ENCODE measurements around the gene FBL.
A peak's percentile ranks its signal among the peaks of the same experiment; 100 is the strongest.
"Not testable (repeated sequence)": the region's sequence is repeated elsewhere in the genome, so short reads cannot be mapped to it uniquely, and the experiment has no call there.

Gene FBL

DNA sequence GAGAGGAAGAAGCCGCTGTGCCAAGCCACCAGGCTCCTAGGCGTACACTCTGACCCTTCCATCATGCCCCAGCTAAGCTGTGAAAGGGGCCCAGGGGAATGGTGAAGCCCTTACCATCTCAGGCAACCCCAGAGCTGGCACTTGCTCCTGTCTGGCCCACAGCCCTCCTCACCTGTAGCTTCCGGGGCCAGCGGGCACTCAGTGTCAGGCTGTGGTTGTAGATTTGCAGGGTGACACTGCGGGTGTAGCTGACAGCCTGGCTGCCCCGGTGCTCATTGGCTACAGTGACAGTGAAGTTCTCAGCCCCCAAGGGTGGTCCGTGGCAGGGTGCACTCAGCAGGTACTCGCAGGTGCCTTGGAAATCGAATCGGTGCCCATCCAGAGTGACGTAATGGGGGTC is 30.3 kb upstream of the FBL start:
- not testable (repeated sequence) for DNase-seq (ENCODE audit: low spot score)

DNA sequence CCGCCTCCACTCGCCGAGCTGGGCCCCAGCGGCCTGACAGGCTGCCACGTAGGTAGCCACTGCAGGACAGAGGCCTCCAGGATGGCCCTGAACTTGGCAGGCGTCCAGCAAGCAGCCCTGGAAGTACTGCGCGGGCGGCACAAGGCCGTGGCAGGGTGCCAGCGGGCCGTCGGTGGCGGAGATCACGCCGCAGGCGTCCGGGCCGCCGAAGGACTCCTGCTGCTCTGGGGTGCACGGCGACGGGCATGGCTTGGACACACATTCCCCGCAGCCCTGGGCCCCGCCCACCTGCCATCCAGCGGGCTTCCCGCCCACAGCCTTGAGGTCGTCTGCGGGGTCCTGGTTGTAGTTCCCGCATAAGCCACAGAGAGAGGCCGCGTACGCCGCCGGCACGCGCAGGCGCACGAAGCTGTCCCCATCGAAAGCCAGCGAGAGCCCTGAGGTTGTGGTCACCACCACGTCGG is 29.3 kb upstream of the FBL start:
- not testable (repeated sequence) for DNase-seq (ENCODE audit: low spot score)

DNA sequence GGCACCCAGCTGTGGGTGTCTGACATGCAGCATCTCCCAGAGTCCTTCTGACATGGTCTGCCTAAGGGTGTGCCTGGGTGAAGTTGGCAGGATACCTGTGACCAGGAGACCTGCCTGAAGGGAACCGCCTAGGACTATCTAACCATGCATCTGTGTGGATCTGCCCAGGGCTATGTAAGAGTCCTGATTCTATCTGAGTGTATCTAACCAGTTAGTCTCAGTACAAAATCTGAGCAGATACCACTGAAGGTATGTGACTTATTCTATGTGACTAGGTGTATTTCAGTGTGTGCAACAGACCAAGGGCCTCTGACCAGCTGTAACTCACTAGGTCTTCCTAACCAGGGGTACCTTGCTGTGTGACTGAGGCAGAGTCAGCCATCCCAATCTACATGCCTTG is 28.2 kb upstream of the FBL start:
- no peak for DNase-seq (ENCODE audit: low spot score)

DNA sequence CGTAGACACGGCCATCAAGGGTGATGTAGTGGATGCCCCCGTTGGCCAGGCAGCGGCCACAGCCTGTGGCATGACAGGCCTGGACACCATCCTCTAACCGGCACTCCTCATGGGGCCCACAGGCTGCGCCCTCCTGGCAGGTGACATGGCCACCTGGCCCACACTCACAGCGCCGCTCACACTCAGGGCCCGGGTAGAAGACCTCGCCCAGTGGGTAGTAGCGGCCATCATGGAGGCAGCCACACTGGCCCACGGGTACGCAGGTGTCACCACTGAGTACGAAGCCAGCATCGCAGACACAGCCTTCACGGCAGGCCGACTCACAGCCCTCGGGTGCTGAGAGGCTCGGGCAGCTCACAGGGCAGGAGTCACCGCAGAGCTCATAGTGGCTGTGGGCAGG is 27.2 kb upstream of the FBL start:
- no peak for DNase-seq (ENCODE audit: low spot score)

DNA sequence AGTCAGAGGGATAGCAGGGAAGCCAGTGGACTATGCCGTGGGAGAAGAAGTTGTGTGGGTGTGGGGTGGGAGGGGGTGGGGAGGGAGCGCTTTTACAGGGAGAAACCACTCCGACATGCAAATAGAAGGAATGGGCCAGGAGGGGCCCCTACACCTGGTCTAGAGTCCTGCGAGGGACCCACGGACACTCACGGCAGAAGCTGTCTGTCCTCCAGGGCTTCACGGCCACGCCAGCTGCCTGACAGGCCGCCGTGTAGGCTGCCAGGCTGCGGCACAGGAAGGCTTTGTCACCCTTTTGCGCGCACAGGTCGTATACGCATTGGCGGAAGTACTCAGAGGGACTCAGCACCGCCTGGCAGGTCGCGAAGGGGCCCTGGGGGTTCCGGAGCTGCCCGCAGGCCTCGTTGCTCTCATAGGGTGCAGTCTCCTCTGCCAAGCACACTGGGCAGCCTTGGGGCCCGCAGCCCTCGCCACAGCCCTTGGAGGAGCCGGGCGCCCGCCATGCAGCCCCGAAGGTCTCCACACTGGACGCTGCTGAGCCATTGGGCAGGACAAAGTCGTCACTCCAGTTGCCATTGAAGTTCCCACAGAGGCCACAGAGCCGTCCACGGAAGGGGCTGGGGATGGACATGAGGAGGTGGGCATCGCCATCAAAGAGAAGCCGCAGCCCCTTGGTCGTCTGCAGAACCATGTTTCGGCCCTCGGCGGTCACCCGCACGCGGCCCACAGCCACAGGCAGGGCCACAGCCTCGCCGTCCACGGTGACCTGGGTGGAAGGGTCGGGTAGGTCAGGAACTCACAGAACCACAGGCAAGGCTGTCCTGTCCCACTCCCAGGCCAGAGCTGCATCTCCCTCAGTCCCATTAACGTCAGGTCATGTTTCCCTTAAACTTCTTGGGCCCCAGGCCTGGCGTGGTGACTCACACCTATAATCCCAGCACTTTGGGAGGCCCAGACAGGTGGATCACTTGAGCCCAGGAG is 26.0 kb upstream of the FBL start:
- DNase-seq (ENCODE audit: low spot score), result no peak

DNA sequence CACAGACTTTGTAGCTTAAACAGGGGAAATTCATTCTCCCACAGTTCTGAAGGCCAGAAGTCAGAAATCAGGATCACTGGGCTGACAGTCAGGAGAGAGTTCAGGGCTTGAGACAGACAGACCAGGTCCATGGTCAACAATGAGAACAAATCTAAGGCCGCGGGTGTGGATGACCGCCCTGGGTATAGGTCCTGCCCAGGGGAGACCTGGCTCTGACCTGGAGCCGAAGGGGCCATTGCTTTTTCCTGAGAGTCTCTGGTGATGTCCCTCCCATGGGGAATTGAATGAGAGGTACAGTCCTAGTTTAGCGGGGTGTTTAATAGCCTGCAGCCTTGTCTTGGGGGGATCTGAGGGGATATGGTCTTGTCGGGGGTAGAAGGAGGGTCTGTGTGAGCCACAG is 25.2 kb upstream of the FBL start:
- DNase-seq (ENCODE audit: low spot score), result no peak

DNA sequence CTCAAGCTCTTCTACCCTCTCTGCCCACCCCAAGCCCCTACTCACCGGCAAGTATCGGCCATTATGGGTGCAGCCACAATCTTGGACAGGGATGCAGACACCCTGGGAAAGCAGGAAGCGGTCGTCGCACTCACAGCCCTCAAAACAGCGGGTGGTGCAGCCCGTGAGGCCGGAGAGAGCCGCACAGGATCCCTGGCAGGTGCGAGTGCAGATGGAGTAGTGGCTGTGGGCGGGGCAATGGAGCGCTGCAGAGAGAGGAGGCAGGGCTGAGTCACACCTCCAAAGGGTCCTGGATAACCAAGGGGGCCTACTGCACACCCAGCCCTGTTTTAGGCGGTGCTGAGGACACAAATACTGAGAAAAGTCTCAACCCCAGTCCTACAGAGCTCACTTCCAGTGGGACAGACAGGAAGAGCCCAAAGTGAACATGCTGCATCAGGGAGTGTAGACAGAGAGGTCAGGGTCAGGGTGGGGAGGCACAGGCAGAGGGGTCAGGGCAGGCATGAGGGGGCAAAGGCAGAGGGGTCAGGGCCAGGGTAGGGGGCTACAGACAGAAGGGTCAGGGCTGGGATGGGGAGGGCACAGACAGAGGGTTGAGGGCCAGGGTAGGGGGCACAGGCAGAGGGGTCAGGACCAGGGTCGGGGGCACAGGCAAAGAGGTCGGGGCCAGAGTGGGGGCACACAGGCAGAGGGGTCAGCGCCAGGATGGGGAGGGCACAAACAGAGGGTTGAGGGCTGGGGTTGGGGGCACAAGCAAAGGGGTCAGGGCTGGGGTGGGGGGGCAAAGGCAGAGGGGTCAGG is 24.2 kb upstream of the FBL start:
- DNase-seq (ENCODE audit: low spot score), result no peak

DNA sequence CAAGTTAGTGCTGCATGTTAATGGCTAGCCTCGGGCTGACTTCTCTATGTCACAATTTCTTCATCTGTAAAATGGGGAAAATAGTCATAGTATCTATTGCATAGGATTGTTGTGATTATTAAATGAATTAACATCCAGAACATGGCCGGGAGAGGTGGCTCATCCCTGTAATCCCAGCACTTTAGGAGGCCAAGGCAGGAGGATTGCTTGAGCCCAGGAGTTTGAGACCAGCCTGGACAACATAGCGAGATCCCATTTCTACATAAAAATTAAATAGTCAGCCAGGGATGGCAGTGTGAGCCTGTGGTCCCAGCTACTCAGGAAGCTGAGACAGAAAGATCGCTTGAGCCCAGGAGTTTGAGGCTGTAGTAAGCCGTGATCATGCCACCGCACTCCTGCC is 21.8 kb upstream of the FBL start:
- no peak for DNase-seq (ENCODE audit: low spot score)

DNA sequence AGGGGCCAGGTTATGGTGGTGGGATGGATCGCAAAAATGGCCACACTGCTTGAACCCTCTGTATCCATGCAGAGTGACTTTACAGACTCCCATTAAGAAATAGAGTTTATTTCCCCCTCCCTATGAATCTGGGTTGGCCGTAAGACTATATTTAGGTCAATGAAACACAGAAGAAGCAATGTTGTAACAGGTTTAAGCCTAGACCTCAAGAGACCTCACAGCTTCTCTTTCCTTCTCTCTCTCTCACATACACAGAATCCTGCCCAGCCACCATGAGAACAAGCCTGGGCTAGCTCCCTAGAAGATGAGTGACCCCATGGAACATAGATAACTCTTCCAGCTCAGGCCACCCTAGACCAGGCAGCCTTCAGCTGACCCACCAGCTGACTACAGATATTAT is 21.0 kb upstream of the FBL start:
- DNase-seq (ENCODE audit: low spot score), result no peak

DNA sequence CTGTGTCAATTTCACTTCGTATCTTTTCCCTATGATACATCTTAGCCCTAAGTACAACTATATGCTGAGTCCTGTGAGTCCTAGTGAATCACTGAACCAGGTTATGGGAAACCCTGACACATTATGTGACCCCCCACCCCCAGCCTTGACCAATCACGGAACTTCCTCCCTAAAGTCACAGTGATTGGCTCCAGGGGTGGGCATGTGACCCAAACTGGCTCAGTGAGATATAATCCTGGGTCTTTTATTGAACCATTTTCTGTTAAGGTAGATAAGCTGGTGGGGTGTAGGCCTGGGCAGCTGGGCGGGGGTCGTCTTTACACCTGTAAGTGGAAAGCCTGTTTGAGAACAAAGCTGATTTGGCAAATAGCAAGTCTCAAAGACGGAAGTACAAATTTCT is 19.8 kb upstream of the FBL start:
- DNase-seq (ENCODE audit: low spot score), result no peak

DNA sequence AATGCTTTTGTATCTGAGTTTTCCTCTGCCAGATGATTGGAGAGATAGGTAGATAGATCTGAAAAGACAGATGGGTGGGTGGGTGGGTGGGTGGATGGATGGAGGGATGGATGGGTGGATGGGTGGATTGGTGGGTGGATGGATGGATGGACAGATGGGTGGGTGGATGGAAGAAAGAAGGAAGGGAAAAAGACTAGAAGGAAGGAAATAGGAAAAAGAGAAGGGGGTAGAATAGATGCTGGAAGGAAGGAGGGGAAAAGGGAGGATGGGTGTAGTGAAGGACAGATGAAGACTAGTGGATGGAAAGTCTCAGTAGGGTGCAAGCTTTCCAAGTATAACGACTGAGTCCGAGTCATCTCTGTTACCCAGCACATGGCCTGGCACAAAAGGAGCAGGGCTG is 19.0 kb upstream of the FBL start:
- no peak for DNase-seq (ENCODE audit: low spot score)

DNA sequence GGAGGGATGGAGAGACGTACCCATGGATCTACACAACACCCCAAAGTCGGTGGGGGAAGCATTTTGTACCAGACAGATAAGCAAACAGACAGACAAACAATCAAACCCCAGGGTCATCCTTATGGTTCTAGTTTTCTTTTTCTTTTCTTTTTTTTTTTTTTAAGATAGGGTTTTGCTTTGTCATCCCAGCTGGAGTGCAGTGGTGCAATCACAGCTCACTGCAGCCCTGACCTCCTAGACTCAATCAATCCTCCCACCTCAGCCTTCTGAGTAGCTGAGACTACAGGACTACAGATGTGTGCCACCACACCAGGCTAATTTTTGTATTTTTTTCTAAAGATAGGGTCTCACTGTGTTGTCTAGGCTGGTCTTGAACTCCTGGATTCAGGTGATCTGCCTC is 17.9 kb upstream of the FBL start:
- no peak for DNase-seq (ENCODE audit: low spot score)

DNA sequence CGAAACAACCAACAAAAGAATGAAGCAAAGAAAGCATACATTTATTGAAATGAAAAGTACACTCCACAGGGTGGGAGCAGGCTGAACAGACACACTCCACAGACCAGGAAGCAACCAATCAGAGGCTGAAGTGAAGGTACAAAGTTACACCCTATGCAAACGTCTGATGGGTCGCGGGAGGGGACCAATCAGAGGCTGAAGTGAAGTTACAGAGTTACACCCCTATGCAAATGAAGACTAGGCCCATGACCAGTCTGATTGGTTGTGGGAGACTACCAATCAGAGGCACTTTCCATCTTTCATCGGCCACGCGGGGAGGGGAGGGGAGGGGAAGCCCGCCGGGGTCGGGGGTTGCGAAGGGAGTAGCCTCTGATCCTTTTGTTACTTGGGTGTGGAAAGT is 12.4 kb upstream of the FBL start:
- no peak for DNase-seq (ENCODE audit: low spot score)

DNA sequence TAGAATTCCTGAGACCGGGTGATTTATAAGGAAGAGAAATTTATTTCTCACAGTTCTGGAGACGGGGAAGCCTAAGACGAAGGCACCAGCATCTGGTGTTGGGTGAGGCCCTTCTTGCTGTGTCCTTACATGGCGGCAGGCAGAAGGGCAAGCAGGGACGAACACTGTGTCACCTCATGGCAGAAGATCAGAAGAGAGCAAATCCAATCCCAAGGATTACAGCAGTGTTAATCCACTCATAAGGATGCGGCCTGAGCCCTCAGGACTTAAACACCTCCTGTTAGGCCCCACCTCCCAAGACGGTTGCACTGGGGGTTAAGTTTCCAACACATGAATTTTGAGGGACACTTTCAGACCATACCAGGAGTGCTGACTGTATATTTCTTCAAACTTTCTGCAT is 6.7 kb upstream of the FBL start:
- no peak for DNase-seq (ENCODE audit: low spot score)

DNA sequence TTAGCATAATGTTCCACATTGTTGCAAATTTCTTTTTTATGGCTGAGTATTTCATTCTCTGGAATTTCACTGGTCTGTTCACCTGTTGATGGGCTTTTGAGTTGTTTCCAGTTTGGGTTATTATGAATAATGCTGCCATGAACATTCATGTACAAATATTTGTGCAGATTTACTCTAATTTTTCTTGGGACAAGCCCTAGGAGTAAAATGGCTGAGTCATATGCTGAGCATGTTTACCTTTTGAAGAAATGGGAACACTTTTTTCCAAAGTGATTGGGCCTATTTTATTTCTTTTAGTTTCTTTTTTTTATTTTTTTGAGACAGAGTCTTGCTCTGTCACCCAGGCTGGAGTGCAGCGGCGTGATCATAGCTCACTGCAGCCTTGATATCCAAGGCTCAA is 4.7 kb upstream of the FBL start:
- no peak for DNase-seq (ENCODE audit: low spot score)

DNA sequence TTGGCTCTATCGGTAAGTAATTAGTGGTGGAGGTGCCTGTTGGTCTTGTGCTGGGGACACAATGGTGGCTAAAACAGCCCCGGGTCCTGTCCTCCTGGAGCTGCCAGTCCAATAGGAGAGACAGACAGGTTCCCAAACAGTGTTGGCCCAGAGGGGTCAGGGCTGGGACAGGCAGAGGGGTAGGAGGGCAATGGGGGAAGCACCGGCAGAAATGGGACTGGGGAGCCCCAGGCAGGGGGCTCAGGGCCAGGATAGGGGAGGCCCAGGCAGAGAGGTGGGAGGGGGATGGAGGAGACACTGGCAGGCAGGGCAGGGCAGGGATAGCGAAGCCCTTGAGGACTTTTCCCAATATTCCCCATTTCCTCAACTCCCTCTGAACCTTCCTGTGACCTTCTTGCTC is 2.2 kb upstream of the FBL start:
- no peak for DNase-seq (ENCODE audit: low spot score)

DNA sequence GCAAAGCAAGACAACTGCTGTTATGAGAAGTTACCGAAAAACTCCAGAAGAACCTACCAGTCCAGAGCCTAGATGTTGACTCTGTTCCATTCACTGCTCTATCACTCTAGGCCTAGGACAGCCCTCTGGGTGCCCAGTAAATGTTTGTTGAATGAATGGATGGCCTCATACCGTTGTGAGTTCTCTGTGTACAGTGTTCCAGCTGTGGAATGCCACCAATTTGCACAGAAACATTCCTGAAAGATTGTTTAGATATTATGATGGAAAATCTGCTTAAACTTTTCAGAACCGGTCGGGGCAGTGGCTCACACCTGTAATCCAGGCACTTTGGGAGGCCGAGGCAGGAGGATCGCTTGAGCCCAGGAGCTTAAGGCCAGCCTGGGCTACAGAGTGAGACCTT is 1.3 kb upstream of the FBL start:
- no peak for DNase-seq (ENCODE audit: low spot score)

DNA sequence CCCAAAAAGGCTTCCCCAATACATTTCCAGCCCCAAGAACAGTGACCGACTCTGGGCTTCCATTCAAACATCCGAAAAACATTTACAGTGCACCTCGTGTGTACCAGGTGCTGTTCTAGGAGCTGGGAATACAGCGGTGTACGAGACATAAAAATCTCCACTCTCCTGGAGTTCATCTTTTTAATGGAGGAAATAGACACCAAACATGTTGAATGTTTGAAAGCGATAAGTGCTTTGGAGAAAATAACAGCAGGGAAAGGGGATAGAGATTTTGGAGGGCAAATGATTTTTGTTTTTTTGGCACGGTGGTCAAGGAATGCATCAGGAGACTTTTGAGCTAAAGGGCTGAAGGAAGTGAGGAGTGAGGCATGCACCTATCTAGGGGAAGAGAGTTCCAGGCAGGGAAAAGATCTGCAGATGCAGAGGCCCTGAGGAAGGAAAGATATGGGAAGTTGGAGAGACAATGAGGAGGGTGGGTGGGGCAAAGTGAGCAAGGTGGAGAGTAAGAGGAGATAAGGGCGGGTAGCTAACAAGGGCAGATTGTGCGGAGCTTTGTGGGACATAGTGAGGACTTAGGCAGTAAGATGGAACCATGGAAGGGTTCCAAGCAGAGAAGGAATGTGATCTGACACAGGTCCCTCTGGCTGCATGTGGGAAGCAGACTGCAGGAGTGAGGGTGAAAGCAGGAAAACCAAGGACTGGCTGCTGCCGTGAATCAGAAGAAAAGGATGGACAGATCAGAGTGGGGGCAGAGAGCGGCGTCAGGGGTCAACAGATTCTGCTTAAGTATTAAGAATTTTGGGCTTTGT is 703 bp upstream of the FBL start:
- no peak for DNase-seq (ENCODE audit: low spot score)

DNA sequence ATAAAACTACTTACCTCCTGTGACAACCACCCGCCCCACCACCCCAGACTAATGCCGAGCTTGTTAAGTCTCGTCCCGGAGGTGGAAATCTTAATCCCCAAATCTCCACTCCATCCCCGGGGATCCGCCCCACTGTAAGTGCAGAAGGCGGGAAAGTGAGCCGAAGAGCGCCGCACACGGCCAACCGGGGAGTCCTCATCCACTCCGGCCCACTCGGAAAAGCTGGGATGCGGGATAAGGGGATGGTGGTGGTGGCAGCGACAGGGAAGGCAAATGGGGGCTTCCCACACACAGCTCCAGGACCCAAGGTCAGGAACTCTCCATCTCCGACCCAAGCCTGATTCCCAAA is 621 bp downstream of the FBL start:
- DNase-seq (ENCODE audit: low spot score), result peak; percentile 71

DNA sequence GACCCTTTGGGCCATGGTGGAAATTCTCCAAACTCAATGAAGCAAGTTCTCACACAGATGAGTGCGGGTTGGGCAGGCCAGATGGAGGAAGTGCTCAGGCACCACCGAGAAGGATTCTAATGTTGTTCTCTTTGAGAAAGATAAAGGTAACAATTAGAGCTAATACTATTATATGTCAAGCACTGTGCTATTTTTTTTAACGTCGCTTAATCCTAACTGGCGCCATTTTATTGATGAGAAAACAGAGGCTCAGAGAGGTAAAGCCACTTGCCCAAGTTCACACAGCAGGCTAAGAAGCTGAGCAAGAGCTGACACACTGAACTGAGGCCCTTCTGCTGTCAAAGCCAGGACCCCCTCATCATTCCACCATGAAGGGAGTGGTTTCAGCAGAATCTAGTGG is 1.0 kb downstream of the FBL start:
- no peak for DNase-seq (ENCODE audit: low spot score)

DNA sequence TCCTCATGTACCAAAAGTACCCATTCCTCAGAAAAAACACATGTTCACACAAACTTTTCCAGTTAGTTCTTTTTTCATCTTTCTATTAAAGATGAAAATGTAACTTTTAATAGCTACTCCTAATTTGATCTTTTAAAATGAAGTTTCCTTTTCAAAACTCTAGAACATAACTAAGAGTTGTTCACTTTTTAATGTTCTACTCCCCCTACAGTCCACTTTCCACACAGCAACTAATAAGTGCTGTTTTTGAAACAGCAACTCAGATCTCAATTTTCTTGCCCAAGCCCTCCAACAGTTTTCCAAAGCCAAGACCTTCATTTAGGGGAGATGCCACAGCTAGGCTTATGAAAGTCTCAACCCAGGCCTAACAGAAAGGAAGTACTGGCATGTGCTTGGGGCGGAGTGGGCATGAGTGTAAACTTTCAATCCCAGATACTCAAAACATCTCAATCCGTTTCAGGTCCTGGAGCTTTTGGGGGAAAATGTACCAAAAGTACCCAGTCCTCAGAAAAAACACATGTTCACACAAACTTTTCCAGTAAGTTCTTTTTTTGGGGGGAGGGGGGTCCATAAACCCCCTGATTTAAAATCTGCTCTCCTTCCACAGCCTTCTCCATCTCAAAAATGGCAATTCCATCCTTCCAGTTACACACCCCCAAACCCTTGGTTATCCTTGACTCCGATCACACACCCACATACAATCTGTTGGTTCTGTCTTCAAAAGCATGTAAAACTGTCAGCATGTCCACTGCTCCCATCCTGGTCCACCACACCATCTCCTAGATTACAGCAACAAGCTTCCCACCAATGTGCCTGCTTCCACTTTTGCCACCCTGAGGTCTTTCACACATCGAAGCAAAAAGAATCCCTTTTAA is 2.0 kb downstream of the FBL start:
- peak; percentile 76 for DNase-seq (ENCODE audit: low spot score)

Data from HuH-7 (cell line).